GM21390 (cell line): ENCODE measurements around the gene EDC3.

Experiments
- ATAC-seq: cut with Tn5 transposase; IDR thresholded peaks from one replicate; pipeline ENCODE4 v1.9.1; 2021; ENCODE audit not compliant: unreplicated experiment

EDC3 gene

DNA sequence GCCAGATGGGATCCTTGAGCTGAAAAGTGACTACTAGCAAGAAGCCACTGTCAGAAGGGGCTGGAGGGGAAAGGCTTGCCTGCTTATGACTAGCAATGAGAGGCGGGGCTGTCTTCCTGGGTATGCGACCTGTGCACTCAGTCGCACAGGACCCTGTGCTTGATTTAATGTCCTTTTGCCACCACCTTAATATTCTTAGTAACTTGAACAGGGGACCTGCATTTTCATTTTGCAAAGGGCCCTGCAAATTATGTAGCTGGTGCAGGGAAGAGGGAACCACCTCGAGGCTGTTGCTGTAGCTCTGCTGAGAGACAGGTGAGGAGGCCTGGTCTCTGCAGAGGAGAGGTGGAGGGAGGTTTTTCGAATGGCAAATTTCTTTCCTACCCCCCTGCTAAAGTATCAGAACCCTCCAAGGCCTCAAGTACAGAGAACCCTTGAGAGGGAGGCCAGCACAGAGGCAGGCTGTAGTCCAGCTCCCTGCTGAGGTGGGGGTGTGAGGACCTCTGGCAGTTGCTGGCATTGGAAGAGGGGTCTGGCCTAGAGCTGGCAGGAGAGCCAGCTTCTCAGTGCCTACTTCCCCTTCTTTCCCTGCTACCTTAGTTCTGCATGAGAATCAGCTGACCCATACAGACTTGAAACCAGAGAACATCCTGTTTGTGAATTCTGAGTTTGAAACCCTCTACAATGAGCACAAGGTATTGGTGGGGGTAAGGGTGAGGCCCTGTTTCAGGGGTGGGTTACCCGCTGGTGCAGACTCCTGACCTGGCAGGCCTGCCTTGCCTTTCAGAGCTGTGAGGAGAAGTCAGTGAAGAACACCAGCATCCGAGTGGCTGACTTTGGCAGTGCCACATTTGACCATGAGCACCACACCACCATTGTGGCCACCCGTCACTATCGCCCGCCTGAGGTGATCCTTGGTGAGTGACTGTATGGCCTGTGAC lies 68.8 kb downstream of the EDC3 start:
- peak; percentile 65 for ATAC-seq

DNA sequence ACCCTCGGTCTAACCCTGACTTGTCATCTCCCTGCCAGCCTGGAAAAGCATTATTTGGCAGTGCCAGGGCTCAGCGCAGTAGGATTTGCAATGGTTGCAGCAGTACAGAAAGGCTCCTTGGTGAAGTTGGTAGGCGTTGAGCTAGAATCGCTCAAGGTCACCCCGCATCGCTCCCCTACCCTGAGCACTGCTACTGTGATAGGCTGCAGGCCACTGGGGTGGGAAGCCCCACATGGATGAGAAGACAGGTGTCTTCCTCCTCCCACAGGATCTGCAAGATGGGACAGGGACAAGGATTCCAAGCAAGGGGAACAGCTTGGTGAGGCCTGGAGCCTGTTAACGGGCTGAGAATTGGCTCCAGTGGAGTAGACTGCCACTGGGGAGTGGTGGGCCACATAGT lies 69.5 kb downstream of the EDC3 start:
- no peak for ATAC-seq

DNA sequence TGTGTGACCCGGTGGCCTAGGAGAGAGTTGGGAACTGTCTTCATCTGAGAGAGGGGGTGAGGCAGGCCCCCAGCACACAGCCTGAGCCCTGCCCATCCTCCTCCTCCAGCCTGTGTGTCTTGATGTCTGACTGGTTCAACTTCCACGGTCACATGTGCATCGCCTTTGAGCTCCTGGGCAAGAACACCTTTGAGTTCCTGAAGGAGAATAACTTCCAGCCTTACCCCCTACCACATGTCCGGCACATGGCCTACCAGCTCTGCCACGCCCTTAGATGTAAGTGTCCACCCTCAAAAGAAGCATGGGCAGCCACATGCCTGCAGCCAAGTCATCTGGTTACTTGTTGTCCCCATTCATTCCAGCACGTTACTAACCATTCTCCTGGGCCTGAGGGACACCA lies 70.1 kb downstream of the EDC3 start:
- no peak for ATAC-seq

DNA sequence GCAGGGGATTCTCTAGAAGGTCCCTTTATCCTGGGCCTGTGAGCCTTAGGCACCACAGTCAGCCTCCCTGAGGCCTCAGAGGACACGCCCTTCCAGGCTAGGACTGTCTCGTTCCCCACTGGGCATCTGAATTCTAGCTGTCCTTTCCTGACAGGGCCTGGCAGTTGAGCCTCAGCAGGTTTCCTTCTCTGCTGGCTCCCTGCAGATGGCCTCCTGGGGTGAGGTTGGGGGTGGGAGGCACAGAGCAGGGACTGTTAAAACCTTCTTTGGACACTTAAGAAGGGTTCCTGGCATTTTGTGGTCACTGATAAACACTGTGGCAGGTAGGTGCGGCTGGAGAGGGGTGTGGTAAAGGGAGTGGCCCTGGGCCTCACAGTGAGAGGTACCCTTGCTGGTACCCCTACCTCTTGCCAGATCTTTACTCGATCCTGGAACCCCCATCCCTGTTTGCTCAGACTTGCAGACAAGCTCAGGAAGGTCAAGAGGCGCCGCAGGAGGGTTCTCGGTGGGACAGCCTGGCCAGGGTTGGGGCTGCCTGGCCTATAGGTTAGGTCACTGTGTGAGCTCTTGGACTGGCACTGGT lies 71.7 kb downstream of the EDC3 start:
- no peak for ATAC-seq

DNA sequence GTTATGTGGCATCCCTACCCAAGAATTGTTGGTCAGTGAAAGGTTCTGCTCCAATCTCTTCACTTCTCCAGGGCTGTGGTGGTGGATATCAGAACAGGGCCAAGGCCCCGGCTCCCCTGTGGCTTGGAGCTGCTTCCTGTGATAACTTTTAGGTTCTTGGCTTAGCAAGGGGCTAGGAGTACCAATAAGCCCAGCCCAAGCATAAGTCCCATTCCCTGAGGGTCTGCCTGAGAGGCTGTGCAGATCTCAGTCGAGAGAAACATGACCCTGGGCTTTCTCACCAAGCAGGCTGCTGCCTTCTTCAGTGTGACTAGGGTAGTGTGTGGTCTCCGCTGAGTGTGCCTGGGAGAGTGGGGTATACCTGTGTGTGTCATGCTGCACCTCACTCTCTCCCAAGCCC lies 73.1 kb downstream of the EDC3 start:
- ATAC-seq: no peak

DNA sequence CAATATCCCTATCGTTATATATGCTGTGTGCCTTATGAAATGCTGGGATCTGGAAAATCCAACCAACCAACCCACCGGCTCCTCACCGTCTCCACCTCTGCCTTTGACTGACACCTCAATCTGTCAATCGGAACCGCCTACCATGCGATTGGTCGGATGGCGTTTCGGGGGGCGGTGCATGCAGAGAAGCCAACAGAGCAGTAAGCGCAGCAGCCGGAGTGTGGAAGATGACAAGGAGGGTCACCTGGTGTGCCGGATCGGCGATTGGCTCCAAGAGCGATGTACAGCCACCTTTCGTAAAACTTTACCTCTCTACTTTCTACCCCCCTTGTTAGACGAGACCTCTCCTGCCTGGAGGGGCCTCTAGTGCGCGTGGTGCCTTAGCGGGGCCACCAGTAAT lies 73.9 kb downstream of the EDC3 start:
- ATAC-seq: no peak

DNA sequence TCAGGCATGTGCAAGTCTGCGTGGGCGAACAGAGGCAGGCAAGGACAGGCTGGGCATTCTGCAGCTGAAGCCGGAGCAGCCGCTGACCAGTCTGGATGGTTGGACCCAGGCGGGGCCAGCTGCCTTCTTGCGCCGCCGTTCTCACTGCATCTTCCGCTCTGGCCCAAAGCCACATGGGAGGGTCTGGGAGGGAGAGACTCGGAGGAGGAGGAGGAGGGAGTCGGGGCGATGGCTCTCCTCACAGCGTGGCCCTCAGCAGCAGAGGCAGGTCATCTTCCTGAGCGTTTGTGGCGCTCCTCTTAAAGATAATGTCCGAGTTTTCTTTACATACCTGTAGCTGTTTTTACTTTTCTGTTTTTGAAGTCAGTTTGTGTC lies 74.3 kb downstream of the EDC3 start:
- no peak for ATAC-seq

DNA sequence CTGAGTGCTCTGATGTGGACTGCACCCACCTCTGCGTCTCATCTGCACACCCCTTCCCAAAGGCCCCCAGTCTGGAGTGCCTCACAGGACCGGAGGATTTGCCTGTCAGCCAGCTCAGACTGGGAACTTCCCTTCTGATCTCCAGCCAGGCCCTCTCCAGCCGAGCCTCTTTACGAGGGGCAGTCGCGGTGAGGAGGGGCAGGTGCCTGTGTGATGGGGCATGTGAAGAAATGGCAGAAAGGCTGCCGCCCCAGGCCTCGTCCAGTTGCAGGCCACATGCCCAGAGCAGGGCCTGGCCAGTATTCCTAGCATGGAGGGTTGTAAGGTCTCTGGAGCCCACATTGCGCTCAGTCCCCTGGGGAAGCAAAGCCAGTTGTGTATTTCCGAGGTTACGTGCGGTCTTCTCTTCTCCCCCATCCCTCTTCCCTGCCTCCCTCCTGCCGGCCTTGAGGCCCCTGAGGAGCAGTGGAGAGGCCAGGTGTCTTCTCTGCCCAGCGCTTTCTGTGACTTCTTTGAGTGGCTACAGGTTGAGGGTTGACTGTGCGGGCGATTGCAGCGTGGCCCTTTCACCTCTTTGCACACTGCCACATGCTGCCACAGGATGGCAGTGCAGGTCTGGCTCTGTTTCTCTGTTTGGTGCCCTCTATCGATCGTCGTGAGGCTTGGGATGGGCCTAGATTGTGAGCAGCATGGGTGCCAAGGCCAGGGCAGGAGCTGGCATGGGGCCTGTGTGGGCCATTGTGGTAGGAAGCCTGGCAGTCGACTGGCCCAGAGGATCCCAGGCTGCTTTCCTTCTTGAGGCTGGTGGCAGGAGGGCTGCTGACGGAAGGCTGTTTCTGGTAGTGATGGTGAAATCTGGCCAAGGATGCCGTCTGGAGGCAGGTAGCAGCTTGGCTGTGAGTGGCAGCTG lies 74.9 kb downstream of the EDC3 start:
- peak; percentile 59 for ATAC-seq

DNA sequence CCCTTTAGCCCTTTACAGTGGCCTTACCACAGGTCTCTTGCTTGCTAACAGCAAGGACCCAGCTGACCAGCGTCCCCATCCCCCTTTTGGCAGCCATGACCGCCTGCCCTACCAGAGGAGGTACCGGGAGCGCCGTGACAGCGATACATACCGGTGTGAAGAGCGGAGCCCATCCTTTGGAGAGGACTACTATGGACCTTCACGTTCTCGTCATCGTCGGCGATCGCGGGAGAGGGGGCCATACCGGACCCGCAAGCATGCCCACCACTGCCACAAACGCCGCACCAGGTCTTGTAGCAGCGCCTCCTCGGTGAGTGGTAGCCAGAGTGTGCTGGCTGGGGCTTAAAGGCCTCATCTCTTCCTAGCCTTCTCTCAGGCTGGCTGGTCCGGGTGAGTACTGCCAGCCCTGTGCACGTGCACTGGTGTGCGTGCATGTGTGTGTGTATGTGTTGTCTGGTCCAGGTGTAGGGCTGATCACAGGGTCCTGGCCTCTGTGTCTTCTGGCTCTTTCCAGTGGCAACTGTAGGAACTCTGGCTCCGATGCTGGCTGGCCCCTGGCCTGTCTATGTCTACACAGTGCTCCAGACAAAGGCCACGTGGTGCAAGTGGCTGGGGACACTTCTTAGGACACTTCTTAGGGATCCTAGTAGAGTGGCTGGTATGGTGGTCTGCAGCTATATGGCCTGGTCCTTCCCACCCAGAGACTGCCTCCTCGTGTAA lies 75.7 kb downstream of the EDC3 start:
- ATAC-seq: no peak

DNA sequence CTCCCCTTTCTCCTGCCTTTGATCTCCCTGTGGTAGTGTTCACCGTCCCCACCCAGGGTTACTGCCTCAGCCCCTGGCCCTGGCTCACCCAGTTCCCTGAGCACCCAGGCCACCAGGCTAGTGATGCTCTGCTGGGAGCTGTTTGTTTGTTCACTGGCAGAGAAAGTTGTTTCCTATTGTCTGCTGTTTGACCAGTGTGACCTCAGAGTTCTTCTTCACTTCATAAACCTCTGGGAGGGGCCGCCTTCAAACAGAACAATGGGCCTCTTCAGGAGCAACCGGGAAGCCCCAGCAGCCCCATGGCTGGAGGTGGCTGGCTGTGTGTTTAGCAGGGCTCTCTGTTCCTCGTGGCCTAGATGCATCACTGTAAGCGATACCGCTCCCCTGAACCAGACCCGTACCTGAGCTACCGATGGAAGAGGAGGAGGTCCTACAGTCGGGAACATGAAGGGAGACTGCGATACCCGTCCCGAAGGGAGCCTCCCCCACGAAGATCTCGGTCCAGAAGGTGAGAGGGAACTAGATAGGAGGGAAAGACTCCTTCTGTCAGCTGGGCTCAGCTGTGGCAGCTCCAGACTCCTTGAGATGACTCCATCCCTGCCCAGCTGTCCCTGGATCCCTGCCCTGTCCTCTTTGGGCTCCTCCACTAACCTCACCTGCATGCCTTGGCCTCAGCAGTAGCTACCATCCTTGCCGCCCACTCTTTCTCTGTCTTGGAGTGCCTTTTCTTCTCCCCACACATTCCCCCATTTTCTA lies 76.8 kb downstream of the EDC3 start:
- no peak for ATAC-seq

DNA sequence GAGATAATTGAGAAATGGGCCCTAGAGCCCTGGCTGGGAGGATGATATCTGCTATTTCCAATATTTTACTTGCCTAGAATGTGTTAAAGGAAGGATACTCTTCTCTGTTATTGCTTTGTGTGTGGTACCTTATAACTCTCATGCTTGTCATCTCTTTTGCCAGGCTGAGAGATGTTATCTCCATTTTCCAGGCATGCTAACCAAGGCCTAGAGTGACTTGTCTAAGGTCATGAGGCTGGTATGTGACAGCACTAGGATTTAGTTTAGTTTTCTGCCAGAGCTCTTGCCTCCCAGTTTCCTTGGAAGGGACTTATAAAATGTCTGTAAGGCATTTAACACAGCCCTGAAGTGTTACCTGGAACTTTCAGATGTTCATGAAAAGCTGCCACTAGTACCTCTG lies 78.8 kb downstream of the EDC3 start:
- ATAC-seq: no peak

DNA sequence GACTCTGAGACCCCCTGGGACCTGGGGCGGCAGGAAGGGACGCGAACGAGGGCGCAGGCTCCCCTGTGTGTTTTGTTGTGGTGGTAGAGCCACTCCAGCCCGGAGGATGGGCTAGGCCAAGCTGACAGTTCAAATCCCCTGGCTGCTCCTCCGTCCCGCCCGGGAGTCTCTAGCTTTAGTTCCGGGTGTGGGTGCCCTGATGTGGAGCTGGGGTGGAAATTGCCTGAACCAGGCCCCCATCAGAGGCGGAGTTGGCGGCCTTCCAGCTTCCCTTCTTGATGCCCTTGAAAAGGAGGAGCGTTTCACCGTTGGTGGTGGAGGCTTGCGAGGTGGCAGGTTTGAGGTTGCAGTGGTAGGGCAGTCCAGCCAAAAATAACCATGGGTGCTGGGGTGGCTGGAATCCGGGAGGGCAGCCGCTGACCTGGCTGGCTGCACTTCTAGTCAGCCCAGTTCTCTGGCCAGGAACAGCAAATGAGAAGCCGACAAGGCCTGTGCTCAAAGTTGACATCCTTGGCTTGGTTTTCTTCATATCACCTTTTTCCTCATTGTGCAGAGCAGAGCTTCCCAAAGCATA lies 79.4 kb downstream of the EDC3 start:
- no peak for ATAC-seq

DNA sequence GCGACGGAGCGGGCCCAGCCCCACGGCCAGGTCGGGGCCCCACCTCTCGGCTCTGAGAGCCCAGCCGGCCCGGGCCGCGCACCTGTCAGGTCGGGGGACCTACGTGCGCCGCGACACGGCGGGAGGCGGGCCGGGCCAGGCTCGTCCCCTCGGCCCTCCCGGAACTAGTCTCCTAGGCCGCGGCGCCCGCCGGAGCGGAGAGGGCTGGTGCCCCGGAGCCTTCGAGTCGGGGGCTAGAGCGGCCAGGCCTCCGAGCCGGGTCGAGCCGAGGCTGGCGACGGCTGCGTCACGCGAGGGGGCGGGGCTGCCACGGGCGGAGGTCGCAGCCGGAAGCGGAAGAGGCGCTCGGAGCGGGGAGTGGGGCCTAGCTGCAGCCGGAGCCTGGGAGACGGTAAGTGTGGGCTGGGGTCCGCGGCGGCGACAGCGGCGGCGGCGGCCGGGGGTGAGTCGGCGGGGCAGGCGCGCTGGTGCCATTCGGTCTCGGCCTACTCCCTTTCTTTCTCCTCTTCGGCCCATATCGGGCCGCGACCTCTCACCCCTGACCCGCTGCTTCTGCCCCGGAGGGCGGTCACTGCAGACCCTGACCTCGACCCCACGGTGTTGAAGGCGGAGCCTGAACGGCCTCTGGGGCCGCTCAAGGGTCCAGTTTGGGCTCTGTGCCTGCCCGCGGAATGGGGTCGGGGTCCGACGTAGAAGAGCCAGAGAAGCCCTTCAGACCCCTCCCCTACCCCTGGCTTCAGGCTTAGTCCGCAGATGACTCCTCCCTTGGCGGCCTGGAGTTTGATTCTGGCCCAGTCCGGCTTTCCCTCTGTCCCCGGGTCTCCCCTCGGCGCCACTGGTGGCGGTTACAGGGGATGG lies 80.1 kb downstream of the EDC3 start, which contains the start of gene CLK3:
Gene CLK3 (plus strand): TSS at position 329 of the 858 bp plus-strand sequence. CDS start 3,361 bp downstream, outside the sequence.
- ATAC-seq: peak; percentile 71

DNA sequence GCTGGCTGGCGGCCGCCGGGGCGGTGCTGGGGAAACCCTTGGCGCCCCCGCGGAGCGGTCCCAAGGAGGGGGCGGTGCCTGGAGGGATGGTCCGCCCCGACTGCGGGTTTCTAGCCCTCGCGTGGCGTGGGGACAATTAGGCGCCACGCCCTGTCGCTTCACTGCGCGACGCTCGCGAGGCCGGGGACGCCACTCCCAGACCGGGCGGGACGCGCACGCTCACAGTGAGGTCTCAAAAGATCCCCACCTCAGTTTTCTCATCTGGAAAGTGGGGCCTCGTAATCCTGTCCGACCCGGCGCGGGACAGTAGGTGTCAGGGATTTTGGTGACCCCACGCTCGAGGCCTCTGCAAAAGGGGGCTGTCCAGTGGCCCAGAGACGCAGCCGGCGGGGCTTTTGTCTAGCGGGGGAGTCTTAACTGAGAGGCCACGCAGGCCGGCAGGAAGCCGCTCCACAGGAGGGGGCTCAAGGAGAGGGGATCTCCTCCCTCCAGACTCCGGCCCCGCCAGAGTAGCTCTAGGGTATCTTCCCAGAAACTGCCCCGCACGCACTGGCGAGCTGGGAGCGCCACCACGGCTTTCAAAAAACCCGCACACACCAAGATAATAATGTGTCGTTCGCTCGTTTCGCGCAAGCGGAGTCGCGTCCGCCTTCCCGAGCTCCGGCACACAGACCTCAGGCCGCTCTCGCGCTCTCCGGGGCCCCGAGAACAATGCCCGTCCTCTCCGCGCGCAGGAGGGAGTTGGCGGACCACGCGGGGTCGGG lies 80.9 kb downstream of the EDC3 start:
- ATAC-seq: peak; percentile 56

DNA sequence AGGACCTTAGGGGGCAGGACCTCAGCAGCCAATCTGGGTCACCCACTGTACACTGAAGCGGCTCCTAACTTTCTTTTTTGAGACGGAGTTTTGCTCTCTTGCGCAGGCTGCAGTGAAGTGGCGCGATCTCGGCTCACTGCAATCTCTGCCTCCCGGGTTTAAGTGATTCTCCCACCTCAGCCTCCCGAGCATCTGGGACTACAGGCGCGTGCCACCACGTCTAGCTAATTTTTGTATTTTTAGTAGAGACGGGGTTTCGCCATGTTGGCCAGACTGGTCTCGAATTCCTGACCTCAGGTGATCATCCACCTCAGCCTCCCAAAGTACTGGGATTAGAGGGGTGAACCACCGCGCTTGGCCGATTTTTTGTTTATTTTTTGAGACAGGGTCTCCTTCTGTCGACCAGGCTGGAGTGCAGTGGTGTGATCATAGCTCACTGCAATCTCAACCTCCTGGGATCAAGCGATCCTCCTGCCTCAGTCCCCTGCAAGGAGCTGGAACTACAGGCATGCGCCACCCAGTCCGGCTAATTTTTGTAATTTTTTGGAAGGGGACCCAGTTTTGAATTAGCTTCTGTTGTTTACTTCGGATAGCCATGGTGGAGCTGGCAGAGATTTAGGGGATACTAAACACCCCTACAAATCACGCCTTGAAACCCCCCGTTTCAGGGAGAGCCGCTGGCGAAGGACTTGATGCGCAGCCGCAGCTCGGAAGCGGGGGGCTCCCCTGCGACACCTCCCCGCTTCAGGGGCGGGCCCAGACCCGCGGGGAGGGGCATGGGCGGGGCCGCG lies 81.7 kb downstream of the EDC3 start:
- ATAC-seq: no peak

DNA sequence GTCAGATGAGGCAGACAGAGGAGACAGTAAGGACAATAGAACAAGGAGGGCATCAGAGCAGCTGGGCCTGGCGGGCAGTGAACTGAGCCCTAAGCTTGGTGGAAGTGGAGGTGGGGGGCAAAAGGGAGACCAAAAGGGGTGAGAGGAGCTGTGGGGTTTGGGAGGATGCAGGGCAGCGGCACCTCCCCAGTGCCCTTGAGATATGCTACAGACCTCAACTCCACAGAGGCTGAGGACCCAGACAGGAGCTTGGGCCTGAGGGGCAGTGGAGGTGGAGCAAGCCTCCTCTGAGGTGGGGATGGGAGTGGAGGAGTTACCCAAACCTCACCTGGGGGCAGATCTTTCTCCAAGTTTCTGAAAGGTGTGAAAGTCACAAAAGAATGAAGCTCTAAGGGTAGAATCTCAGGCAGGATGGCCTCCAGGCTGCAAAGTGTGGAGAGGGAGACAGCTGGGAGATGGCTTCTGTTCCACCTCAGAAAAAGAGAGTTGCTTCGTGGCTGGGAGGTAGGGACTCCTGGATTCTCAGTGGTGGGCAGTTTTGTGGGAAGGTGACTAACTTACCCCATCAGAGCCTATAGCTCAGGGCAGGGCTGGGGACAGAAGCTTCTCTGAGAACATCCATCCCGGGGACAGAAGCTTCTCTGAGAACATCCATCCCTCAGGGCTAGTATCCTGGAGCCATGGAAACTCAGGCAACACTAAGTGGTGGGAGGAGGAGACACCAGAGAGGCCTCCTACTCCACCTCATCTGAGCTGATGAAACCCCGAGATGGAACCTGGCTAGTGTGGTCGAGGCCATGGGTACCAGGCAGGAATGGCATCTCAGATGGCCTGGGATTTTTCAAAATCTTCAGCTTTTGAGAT lies 82.5 kb downstream of the EDC3 start:
- ATAC-seq: no peak
